Endothelial cell of umbilical vein (primary cell): ENCODE data around the gene DIDO1.

ENCODE experiments used
- CTCF ChIP-seq, 2 donors: IDR thresholded peaks; 1 replicate in 1 of 2; 2 replicates in 1 of 2; pipeline ENCODE4 v1.5.1; 2011; ENCODE audit warnings: low read length in 2 of 2, mild to moderate bottlenecking in 2 of 2, moderate library complexity in 2 of 2, control low read depth in 1 of 2, inconsistent platforms in 1 of 2, low read depth in 1 of 2; ENCODE audit not compliant: insufficient read depth in 1 of 2; ENCODE audit errors: extremely low read depth in 1 of 2
- FOS ChIP-seq: IDR thresholded peaks from 2 replicates; pipeline ENCODE4 v1.6.1; 2011; ENCODE audit warnings: mild to moderate bottlenecking, low read length, moderate library complexity, borderline replicate concordance; ENCODE audit not compliant: insufficient read depth
- JUN ChIP-seq: IDR thresholded peaks from 2 replicates; pipeline ENCODE4 v1.6.1; 2011; ENCODE audit warnings: borderline replicate concordance, low read depth; ENCODE audit not compliant: insufficient read length, insufficient read depth
- MAX ChIP-seq: IDR thresholded peaks from 2 replicates; pipeline ENCODE4 v1.6.1; 2011; ENCODE audit not compliant: insufficient read depth, insufficient read length
- POLR2A ChIP-seq: IDR thresholded peaks from 2 replicates; pipeline ENCODE4 v1.6.1; 2012; ENCODE audit warnings: low read depth, mild to moderate bottlenecking, control low read depth, low read length
- POLR2AphosphoS5 ChIP-seq: IDR thresholded peaks from 2 replicates; pipeline ENCODE4 v1.6.1; 2012; ENCODE audit warnings: low read depth, mild to moderate bottlenecking, control low read depth, low read length, moderate library complexity; ENCODE audit not compliant: insufficient read depth

GRCh38 chr20:62927128-62927705, 912 bp upstream of the DIDO1 start:
- no peak for TF ChIP-seq POLR2AphosphoS5
- no peak for TF ChIP-seq CTCF (IDR thresholded peaks at IDR 0.05; ENCODE audit: extremely low read depth in 1 of 2, insufficient read depth in 1 of 2, low read depth in 1 of 2, low read length in 2 of 2)
- no peak for TF ChIP-seq FOS
- TF ChIP-seq MAX, result no peak
- no peak for TF ChIP-seq POLR2A
- no peak for TF ChIP-seq JUN
